HG02981 (cell line): ENCODE data around the gene PRKD1.
A peak's percentile ranks its signal among the peaks of the same experiment; 100 is the strongest.
"Not testable (repeated sequence)": the region's sequence is repeated elsewhere in the genome, so short reads cannot be mapped to it uniquely, and the experiment has no call there.

Experiments used
- ATAC-seq: cut with Tn5 transposase; IDR thresholded peaks from one replicate; pipeline ENCODE4 v1.9.1; 2021; ENCODE audit warnings: mild to moderate bottlenecking, moderate library complexity; ENCODE audit not compliant: unreplicated experiment

Gene PRKD1

DNA sequence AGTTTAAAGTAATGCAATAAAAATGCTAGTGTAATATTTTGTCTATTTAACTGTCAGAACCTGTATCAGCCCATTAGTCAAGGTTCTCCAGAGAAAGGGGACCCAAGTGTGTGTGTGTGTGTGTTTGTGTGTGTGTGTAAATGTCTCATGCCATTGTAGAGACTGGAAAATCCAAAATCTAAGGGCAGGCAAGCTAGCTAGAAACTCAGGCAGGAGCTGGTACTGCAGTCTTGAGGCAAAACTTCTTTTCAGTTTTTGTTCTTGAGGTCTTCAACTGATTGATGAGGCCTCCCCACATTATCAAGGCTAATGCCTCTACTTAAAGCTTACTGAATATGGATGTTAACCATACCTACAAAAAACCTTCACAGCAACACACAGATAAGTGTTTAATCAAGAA lies 126.7 kb downstream of the PRKD1 start:
- no peak for ATAC-seq

DNA sequence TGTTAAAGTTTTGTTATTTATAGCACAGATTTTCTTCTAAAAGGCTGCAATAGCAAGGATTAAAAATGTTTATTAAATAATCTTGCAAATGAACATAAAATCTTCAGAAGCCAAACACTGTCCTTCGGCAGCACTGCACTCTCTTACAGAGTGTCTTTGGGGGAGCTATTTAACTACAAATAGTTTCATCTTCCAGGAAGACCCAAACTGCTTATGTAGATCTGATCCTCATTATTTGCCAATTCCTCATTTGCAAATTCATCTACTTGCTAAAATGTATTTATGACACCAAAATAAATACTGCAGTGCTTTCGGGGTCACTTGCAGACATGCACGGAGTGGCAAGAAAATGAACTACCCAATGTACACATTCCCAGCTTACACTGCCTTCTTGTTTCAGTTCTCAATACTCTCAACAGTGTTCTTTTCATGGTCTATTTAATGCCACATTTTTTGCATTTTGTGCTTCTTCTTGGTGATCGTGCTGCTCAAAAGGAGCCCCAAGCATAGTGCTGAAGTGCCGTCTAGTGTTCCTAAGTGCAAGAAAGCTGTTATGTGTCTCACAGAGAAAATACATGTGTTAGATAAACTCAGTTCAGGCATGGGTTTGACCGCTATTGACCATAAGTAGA lies 128.1 kb downstream of the PRKD1 start:
- ATAC-seq = peak; percentile 72

DNA sequence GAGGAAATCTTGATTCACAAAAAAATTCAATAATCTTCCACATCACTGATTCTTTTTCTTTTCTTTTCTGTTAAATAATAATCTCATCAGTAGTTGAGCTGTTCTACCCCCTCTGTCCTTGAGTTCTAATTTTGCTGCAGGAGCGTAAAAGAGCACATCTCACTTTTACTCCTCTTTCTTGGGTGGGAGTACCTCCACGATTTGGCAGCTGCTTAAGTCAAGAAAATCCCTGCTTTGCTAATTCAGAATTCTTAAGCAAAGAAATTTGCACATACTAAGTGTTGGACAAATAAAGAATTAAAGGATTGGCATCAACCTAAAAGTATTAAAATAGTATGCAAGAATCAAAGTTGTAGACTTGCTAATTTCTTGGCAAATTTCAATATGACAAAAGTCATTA lies 128.8 kb downstream of the PRKD1 start:
- no peak for ATAC-seq

DNA sequence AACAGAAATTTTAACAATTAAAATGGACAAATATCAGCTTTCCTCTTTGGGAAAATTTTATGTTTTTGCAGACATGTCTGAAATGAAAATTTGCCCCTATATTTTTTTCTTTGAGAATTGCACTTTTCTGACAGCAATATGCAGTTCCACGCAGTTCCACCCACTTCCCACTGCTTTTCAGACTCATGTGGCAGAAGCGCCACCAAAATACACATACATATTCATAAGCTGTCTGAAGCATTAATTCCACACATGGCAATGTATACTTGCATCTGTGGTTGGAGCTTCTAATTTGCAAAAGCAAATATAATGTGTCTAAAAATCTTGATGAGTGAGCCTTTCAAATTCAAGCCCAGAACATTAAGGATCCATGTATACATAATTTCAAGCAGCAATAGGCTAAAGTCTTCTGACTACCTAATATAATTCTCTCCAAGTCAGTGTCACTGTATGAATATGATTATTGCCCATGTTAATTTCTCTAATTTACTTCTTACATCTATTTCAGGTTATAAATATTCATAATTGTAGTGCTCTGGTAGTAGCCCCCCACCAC lies 129.5 kb downstream of the PRKD1 start:
- ATAC-seq = no peak

- no peak for ATAC-seq
Measured at GRCh38 chr14:29796853-29797252, 130.8 kb downstream of the PRKD1 start.

DNA sequence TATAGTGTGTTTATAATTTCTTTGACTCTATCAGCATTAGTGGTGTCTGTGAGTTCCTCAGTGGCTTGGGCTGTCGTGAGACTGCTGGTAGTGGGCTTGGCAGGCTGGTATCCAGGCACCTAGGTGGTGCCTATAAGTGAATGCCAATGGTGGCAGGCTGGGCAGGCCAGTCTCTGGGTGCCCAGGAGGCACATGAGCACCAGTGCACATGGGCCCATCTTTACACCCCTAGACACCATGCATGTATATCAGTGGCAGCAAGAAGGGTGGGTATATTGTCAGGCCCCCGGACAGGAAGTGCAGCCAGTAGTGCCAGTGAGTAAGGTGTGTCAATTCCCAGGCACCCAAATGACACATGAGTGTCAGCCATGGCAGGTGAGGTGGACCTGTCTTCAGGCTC lies 138.2 kb downstream of the PRKD1 start:
- ATAC-seq = no peak

- no peak for ATAC-seq
Measured at GRCh38 chr14:29788093-29788492, 139.6 kb downstream of the PRKD1 start.

GRCh38 chr14:29783556-29783955 lies 144.1 kb downstream of the PRKD1 start:
- ATAC-seq = no peak

- no peak for ATAC-seq
Measured at GRCh38 chr14:29782041-29782440, 145.6 kb downstream of the PRKD1 start.

GRCh38 chr14:29777142-29777541 lies 150.5 kb downstream of the PRKD1 start:
- not testable (repeated sequence) for ATAC-seq

DNA sequence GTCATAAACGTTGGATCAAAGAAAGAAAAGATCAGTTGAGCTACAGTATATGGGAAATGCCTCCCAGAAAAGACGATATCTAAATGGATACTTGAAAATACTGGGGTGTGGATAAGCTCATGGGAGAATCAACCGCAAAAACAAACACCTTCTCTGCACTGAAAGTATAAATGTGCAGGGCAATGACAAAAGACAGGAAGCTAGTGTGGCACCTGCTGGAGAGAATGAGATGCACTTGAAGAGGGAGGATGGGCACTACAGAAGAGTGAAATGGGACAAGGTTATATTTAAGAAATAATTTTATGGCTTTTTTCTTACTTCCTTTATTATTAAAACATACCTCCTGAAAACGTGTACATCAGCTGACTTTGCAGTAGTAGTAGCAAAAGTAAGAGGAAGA lies 153.7 kb downstream of the PRKD1 start:
- ATAC-seq = no peak

DNA sequence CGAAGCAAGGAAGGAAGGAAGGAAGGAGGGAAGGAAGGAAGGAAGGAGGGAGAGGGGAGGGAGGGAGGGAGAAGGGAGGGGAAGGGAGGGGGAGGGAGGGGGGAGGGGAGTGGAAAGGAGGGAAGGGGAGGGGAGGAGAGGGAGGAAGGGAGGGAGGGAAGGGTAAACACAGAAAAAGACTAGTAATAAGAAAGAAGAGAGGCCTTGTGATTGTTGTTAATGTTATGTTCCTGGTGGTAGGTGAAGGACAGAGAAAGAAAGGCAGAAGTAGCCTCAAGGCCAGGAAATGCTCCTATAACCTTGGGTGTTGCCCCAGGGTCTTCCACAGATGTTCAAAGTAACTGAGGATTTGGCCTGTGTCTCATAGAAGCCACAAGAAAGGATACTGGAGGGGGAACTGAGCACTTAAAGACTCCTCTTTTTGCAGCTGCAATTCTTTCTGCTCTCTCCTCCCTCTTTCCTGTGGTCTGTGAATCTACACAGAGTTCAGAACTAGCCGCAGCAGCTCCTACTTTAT lies 164.2 kb downstream of the PRKD1 start:
- no peak for ATAC-seq

GRCh38 chr14:29759521-29760340 lies 167.9 kb downstream of the PRKD1 start:
- peak; percentile 85 for ATAC-seq

DNA sequence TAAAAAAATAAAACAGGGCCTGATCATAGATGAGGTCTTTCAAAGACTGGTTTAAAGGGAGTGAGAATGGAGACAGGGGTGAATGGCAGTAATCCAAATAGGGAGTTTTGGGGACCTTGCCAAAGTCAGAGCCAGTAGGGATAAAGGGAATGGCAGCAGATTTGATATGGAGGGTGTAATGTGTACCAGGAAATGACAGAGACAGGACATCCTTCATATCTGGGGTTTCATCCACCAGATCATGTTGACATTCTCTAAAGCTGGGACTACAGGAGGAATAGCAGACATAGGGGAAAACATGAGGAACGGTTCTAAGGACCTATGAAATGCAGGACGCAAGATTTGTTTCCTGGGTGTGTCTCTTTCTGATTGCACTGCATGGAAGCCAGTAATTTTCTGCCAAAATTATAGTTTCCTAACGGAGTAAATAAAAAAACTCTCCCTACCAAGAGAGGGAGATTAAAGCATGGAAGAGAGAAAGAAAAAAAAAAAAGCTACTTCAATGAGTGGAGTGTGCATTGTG lies 169.9 kb downstream of the PRKD1 start:
- ATAC-seq = no peak

DNA sequence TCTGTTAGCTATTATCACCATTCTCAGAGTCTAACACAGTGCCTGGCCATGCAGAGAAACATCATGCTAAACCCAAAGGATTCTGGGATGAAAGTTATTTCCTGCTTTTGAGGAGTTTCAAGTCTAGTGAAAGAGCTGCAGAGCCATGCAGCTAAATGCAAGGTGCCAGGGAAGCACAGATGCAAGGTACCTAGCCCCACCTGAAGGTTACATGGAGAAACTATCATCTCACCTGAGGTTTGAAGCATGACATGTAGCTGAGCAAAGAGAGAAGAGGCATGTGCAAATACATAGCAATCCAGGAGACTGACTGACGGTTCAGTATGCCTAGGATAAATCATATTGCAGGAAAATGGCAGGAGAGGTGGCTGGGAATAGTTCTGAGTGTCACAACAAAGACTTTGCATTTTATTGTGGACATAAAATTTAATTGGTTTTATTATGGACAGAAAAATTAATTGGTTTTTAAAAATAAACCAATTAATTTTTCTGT lies 170.4 kb downstream of the PRKD1 start:
- no peak for ATAC-seq

DNA sequence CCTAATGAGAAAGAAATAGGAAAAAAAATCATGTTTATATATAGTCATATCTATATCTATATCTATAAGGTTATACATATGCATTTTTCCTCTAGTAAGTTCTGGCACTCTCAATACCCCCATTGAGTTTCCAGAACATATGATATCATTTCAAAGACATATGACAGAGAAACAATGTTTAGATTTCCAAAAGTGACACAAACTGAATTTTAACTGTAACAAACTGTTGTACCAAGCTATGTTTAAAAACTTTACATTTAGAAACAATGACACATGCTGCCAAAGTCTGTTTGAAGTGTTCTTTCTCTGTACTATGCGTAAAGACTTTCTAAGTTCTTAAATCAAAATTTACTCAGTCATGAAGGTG lies 171.6 kb downstream of the PRKD1 start:
- ATAC-seq = no peak

- no peak for ATAC-seq
Measured at GRCh38 chr14:29755311-29756018, 172.2 kb downstream of the PRKD1 start.

DNA sequence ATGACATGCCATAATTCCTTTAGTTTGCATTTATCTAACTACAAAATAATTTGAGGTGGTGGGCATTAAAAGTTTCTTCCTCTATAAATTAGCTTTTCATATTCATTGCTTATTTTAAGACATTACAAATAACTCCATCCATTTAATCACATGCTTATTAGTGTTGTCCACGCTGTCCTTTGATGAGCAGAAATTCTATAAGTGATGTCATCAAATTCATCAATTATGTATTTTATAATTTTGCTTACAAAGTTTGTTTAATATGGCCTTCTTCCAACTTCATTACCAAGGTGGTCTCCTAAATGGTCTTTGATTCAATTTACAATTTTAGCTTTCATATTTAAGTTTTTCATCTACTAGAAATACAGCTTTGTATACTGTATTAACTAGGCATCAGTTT lies 173.5 kb downstream of the PRKD1 start:
- no peak for ATAC-seq

- ATAC-seq = no peak
Measured at GRCh38 chr14:29752221-29752923, 175.3 kb downstream of the PRKD1 start.

DNA sequence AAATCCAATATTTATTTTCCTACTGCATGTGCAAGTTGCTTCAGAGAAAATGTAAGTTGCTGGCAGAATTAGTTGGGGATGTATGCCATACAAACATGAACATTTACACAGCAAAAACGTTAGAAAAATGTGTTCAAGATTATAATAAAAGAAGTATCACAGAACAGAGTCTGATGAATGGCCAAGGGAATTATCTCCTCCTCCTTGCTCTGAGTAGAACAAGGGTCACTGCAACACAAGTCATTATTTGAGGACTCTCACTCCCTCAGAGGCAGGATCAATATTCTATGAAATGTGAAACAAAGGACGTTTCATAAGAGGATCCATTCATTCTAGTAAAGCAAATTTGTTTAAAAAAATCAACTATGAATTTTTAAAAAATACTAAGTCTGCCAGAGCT lies 177.8 kb downstream of the PRKD1 start:
- ATAC-seq = no peak
